Ishikawa (cell line): Measurements from ENCODE around the gene TRAK2.

ENCODE experiments used
- NFIC ChIP-seq: IDR thresholded peaks from 2 replicates; pipeline ENCODE4 v1.6.1; 2012
- REST ChIP-seq: IDR thresholded peaks from 2 replicates; pipeline ENCODE4 v1.6.1; 2012; ENCODE audit warnings: low read depth, mild to moderate bottlenecking
- TAF1 ChIP-seq: IDR thresholded peaks from 2 replicates; pipeline ENCODE4 v1.6.1; 2012; ENCODE audit warnings: low read depth, mild to moderate bottlenecking
- USF1 ChIP-seq: IDR thresholded peaks from 2 replicates; pipeline ENCODE4 v1.6.1; 2012
- YY1 ChIP-seq: IDR thresholded peaks from 2 replicates; pipeline ENCODE4 v1.6.1; 2012; ENCODE audit warnings: low read depth
- ZBTB7A ChIP-seq: IDR thresholded peaks from 2 replicates; pipeline ENCODE4 v1.6.1; 2012; ENCODE audit warnings: low read depth

GRCh38 chr2:201433394-201433995, 17.8 kb downstream of the TRAK2 start:
- TF ChIP-seq YY1: no peak
- TF ChIP-seq USF1: no peak
- no peak for TF ChIP-seq NFIC
- TF ChIP-seq ZBTB7A: no peak
- TF ChIP-seq REST: no peak
- no peak for TF ChIP-seq TAF1
